ENCODE results near the gene LSMEM2. TPM values are rescaled to one million over a fixed set of nuclear protein-coding genes. Genes with fewer than 3 reads are reported as not detected.

LSMEM2 gene
- total RNA-seq, 1 donor from 2014 or later: 0.18 TPM

DNA sequence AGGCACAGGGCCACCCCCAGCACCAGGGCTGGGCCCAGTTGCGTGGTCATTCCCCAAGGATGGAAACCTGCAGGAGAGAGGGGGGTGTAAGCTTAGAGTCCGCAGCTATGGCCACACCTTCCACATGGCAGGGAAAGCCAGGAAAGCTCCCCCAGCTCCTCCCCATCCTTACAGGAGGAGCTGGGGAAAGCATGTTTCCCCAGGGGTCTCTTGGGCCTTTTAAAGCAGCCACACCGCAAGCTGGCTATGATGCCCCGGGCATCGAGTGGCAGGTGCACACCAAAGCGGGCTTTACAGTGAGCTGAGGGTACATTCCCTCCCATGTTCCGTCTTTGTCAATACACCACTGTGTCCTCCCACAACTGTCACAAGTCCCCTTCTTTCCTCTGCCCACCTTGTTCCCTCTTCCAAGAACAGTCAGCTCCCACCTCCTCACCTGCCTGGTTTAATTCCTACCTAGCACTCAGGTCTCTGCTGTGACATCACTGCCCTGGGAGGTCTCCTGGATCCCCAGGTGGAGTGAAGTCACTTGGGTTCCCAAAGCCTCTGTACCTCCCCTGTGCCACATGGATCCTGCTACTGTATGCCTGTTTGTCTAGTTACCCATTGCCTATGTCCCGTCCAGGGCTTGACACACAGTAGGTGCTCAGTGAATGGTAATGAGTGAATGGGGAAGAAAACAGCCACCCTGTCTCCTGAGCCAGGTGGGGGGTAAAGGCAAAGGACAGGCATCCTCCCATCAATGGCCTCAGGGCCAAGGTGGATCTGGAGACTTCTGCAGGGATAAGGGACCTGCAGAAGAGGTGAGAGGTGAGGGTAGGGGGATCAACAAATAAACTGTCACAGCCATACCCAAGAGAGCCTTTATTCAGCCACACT, 16.9 kb downstream of the LSMEM2 start:
- Mint-ChIP-seq H3K4me1 (ENCODE audit: unreplicated experiment) (peaks cover 22% of the 10 kb centered on the region), H3K4me3 (ENCODE audit: unreplicated experiment) (no peak overlapping the region), H3K27ac (ENCODE audit: unreplicated experiment) (no peak overlapping the region), H3K36me3 (ENCODE audit: low read depth, unreplicated experiment) (peaks cover 4% of the 10 kb centered on the region), H3K9me3 (ENCODE audit: unreplicated experiment) (no peaks in the 10 kb centered on the region), H3K27me3 (ENCODE audit: unreplicated experiment) (peaks cover 5% of the 10 kb centered on the region)
- TF ChIP-seq, protein P1, sequence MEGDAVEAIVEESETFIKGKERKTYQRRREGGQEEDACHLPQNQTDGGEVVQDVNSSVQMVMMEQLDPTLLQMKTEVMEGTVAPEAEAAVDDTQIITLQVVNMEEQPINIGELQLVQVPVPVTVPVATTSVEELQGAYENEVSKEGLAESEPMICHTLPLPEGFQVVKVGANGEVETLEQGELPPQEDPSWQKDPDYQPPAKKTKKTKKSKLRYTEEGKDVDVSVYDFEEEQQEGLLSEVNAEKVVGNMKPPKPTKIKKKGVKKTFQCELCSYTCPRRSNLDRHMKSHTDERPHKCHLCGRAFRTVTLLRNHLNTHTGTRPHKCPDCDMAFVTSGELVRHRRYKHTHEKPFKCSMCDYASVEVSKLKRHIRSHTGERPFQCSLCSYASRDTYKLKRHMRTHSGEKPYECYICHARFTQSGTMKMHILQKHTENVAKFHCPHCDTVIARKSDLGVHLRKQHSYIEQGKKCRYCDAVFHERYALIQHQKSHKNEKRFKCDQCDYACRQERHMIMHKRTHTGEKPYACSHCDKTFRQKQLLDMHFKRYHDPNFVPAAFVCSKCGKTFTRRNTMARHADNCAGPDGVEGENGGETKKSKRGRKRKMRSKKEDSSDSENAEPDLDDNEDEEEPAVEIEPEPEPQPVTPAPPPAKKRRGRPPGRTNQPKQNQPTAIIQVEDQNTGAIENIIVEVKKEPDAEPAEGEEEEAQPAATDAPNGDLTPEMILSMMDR (IDR thresholded peaks at IDR 0.05; ENCODE audit: unreplicated experiment): no peak
- DNase-seq (ENCODE audit: low spot score): no peak

DNA sequence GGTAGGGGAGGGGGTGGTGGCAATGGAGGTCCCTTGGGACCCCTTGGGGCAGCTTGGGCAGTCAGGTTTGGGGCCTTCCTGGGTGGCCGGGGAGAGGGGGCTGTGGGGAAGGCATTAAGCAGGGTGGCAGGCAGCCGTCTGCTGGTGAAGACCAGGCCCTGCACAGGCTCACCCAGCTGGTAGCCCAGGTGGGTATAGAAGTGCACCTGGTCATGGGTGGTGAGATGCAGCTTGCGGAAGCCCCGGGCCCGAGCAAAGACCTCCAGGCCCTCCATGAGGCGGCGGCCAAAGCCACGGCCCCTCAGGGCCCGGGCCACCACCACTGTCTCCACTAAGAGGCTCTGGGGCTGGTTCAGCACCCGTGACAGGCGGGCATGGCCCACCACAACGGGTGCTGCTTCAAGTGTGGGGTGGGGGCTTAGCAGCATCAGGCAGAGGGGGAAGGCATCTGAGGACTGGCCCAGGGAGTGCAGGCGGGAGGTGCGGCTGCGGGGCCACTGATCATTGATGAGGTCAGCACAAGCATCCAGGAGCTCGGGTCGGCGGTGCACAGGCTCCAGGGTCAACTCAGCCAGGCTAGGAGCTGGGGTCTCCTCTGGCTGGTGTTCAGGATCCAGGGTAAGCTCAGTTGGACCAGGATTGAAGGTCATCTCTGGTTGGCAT, 18.0 kb downstream of the LSMEM2 start:
- H3K27ac Mint-ChIP-seq (ENCODE audit: unreplicated experiment): no peak overlapping the region
- H3K27me3 Mint-ChIP-seq (ENCODE audit: unreplicated experiment): peaks cover 2% of the 10 kb centered on the region
- no peaks in the 10 kb centered on the region for H3K36me3 Mint-ChIP-seq (ENCODE audit: low read depth, unreplicated experiment)
- H3K9me3 Mint-ChIP-seq (ENCODE audit: unreplicated experiment): no peaks in the 10 kb centered on the region
- TF ChIP-seq, protein P1 (IDR thresholded peaks at IDR 0.05; ENCODE audit: unreplicated experiment): no peak
- peak overlapping the region; percentile 51 for H3K4me3 Mint-ChIP-seq (ENCODE audit: unreplicated experiment)
- peaks cover 19% of the 10 kb centered on the region for H3K4me1 Mint-ChIP-seq (ENCODE audit: unreplicated experiment)
- DNase-seq (ENCODE audit: low spot score): no peak

DNA sequence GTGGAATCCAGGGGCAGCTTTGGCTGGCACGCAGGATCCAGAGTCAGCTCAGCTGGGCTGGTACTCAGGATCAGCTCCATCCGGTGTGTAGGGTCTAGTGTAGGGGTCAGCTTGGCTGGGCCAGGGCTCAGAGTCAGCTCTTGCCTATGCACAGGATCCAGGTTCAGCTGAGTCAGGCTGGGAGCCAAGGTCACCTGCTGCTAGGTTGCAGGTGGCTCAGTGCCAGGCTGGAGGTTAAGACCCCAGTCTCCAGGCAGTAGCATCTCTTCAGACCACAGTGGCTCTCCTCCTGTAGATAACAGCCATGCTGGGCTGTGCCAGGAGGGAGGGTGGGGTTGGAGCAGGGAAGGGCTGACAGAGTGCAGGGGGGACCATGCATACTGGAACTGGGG, 18.5 kb downstream of the LSMEM2 start:
- Mint-ChIP-seq H3K4me1 (ENCODE audit: unreplicated experiment) (peaks cover 19% of the 10 kb centered on the region), H3K4me3 (ENCODE audit: unreplicated experiment) (no peak overlapping the region), H3K9me3 (ENCODE audit: unreplicated experiment) (no peaks in the 10 kb centered on the region), H3K27ac (ENCODE audit: unreplicated experiment) (no peak overlapping the region), H3K36me3 (ENCODE audit: low read depth, unreplicated experiment) (no peaks in the 10 kb centered on the region), H3K27me3 (ENCODE audit: unreplicated experiment) (peaks cover 4% of the 10 kb centered on the region)
- TF ChIP-seq, protein P1 (IDR thresholded peaks at IDR 0.05; ENCODE audit: unreplicated experiment): no peak
- no peak for DNase-seq (ENCODE audit: low spot score)

DNA sequence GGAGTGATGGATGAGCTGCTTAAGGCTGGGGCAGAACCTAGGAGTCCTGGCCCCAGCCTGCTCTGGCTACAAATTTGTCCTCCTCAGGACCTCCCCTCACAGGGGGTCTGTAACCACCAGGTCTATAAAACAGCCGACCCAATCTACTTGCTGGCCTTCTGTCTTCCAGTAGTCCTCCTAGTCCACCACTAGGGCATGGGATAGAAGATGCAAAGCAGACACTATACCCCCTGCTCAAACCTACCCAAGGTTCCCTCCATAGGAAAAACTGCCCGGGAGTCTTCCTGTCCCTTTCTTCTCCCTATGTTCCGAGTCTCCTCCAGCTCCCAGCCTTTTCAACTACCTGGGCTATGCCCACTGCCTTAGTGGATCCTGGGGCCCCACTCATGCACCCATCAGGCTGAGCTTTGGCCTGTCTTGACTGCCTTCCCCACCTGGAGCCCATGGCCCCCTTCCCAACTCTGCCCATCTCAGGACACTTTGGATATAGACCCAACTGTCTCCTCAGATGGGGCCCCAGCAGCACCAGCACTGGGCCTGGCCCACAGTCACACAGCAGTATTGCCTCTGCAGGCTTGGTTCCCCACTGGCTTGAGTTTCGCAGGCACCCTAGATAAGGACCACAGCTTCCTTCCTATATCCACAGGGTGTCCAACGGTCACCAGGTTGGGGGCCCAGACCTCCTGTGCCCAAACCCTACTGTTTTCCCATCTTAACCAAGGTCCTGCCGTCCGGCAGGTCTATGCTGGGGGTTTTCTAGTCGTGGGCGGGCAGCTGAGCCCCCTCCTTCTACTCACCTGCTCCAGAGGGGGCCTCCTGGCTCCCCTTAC, 19.2 kb downstream of the LSMEM2 start:
- DNase-seq (ENCODE audit: low spot score): no peak
- Mint-ChIP-seq H3K9me3 (ENCODE audit: unreplicated experiment) (no peaks in the 10 kb centered on the region), H3K36me3 (ENCODE audit: low read depth, unreplicated experiment) (no peaks in the 10 kb centered on the region)

More for the DNA sequence above, 19.2 kb downstream of the LSMEM2 start:
- H3K4me1 Mint-ChIP-seq (ENCODE audit: unreplicated experiment): peaks cover 12% of the 10 kb centered on the region
- TF ChIP-seq, protein P1 (IDR thresholded peaks at IDR 0.05; ENCODE audit: unreplicated experiment): peak; percentile 25
- peaks cover 4% of the 10 kb centered on the region for H3K27me3 Mint-ChIP-seq (ENCODE audit: unreplicated experiment)
- H3K4me3 Mint-ChIP-seq (ENCODE audit: unreplicated experiment): peak overlapping the region; percentile 96
- peak overlapping the region; percentile 57 for H3K27ac Mint-ChIP-seq (ENCODE audit: unreplicated experiment)

All from endothelial cell (in vitro differentiated cells).